ENCODE results near the gene C17orf113.

Gene C17orf113

GRCh38 chr17:42081516-42082129 lies 31.2 kb upstream of the C17orf113 start:
- H3K4me3 ChIP-seq (ENCODE audit: low read length) = no peak overlapping the region
- no peak for TF ChIP-seq ZNF274 (IDR thresholded peaks at IDR 0.05; ENCODE audit: low read depth, low read length)

DNA sequence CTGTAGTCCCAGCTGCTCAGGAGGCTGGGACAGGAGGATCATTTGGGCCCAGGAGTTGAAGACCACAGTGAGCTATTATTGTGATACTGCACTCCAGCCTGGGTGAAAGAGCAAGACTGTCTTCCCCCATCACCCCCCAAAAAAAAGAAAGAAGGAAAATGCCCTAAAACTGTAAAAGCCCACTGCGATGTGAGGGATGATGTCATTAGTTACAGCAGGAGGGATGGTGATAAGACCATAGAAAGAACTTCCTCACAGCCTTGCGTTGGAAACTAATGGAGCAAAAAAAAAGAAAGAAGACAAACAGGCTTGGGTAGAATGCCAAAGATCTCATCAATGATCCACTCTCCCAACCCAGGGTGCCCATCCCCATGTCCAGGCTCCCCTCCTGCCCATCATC lies 29.1 kb upstream of the C17orf113 start:
- TF ChIP-seq ZNF274 (IDR thresholded peaks at IDR 0.05; ENCODE audit: low read depth, low read length) = no peak
- H3K4me3 ChIP-seq (ENCODE audit: low read length) = no peak overlapping the region

DNA sequence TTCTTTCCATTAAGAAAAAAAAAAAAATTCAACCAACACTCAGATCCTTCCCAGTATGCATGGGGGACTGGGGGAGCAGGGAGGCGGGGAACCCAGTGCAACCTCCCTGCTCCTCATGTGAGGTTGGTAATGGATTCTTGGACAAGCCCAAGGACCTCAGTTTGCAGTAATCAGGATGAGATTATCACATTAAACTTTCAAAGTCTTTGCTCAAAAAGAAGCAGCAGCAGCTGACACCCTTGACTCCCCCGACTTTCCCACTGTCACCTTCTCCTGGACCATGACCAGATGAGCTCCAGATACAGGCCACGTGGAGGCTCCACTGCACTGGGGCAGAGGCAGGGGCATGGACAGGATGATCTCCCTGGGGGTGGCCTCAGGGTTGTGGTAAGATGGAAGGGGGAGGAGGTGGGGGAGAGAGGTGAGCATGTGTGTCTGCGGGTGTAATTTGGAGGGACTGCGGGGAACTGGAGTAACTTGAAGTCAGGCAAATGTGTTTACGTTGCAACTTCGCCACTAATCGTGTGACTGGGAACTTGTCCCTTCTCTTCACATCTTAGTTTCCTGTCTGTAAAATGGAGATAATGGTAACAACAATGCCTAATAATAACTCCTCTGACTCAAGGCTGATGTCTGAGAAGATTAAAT lies 28.1 kb upstream of the C17orf113 start:
- no peak for TF ChIP-seq ZNF274 (IDR thresholded peaks at IDR 0.05; ENCODE audit: low read depth, low read length)
- H3K4me3 ChIP-seq (ENCODE audit: low read length) = no peak overlapping the region

- TF ChIP-seq ZNF274 (IDR thresholded peaks at IDR 0.05; ENCODE audit: low read depth, low read length) = no peak
- H3K4me3 ChIP-seq (ENCODE audit: low read length) = no peak overlapping the region
Observed at GRCh38 chr17:42077755-42078154, 27.4 kb upstream of the C17orf113 start.

- no peak for TF ChIP-seq ZNF274 (IDR thresholded peaks at IDR 0.05; ENCODE audit: low read depth, low read length)
- no peak overlapping the region for H3K4me3 ChIP-seq (ENCODE audit: low read length)
Observed at GRCh38 chr17:42076797-42077559, 26.6 kb upstream of the C17orf113 start.

- TF ChIP-seq ZNF274 (IDR thresholded peaks at IDR 0.05; ENCODE audit: low read depth, low read length) = no peak
- no peak overlapping the region for H3K4me3 ChIP-seq (ENCODE audit: low read length)
Observed at GRCh38 chr17:42075789-42076188, 25.4 kb upstream of the C17orf113 start.

DNA sequence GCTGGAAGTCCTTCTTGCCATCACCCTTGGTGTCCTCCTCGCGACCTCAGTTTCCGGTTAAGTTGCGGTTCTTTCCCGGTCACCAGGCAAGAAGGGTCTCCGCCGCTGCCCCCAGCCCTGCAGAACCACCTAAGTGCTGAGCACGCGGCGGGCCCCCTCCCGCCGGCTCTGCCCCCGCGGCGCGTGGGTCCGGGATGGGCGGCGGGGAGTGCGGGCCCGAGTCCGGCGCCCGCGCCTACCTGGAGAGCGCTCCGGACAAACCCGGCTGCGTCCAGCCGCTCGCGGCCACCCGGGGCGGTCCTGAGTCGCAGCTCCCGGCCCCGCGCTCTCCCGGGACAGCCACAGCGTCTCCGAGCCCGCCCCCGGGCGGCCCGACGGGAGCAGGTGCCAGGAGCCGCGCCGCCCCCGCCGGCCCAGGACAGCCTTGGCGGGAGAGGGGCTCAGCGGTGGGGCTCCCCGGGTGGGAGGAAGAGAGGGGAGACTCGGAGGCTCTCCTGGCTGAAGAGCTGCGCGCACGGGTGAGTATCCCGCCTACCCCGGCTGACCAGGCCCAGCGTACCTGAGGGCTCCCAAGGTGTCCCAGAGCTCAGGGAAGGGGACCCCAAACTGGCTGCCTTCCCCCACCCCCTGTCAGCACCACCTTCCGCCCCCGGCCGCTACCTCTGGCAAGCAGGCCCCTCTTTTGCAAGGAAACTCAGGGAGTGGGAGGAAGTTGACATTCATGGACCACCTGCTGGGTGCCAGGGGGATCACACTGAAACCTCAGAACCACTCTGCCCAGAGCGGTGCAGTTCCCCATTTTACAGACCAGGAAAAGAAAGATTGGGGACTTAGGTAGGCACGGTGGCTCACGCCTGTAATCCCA lies 22.2 kb upstream of the C17orf113 start:
- no peak for TF ChIP-seq ZNF274 (IDR thresholded peaks at IDR 0.05; ENCODE audit: low read depth, low read length)
- H3K4me3 ChIP-seq (ENCODE audit: low read length) = no peak overlapping the region

GRCh38 chr17:42071810-42072209 lies 21.4 kb upstream of the C17orf113 start:
- no peak overlapping the region for H3K4me3 ChIP-seq (ENCODE audit: low read length)
- no peak for TF ChIP-seq ZNF274 (IDR thresholded peaks at IDR 0.05; ENCODE audit: low read depth, low read length)

DNA sequence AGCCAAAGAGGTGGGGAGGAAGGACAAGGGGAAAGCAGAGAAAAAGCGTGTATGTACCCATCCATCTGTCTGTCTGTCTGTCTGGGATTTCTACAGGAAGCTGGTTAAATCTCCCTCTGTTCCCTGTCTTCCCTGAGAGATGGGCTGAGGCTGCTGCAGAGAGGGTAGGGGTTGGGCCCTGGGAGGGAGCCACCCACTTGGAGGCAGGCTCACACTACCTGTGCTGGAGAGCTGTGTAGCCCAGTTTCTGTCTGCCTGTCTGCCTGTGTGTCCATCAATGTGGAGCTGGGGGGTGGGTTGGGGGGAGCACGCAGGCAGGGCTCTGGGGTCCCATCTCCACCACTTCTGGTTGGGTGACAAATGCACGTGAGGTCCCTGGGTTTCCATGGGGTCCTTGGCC lies 18.6 kb upstream of the C17orf113 start:
- no peak overlapping the region for H3K4me3 ChIP-seq (ENCODE audit: low read length)
- no peak for TF ChIP-seq ZNF274 (IDR thresholded peaks at IDR 0.05; ENCODE audit: low read depth, low read length)

- no peak overlapping the region for H3K4me3 ChIP-seq (ENCODE audit: low read length)
- no peak for TF ChIP-seq ZNF274 (IDR thresholded peaks at IDR 0.05; ENCODE audit: low read depth, low read length)
Observed at GRCh38 chr17:42067371-42068091, 17.1 kb upstream of the C17orf113 start.

DNA sequence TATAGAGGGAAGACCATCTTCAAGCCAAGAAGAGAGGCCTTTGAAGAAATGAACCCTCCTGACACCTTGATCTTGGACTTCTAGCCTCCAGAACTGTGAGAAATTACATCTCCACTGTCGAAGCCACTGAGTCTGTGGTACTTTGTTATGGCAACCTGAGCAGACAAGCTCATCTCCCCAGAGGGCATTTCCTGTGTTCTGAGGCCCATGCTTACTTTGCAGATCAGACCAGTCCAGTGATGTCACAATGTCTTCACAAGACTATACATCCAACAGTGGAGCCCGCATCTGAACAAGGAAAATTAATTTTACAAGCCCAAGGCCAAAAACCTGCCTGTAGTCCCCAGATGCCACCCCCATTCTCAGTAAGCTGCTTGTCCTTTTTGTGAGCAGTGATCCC lies 14.8 kb upstream of the C17orf113 start:
- no peak for TF ChIP-seq ZNF274 (IDR thresholded peaks at IDR 0.05; ENCODE audit: low read depth, low read length)
- no peak overlapping the region for H3K4me3 ChIP-seq (ENCODE audit: low read length)

DNA sequence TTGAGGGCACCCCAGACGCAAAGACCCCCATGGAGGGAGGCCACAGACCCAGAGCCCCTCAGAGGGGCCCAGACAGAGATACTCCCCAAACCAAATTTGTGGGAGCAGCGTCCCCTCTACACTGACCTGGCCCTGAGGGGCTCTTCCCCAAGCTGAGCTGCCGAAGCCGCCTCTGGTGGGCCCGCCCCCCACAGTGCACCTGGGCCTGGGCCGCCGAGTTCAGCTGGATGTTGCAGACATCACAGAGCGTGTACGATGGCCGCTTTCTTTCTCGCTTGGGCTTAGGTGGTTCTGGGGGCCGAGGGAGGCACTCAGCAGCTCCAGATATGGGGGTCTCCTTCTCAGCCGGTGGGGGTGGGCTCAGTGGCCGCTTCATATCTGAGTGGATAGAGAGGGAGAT lies 12.3 kb upstream of the C17orf113 start:
- no peak overlapping the region for H3K4me3 ChIP-seq (ENCODE audit: low read length)
- no peak for TF ChIP-seq ZNF274 (IDR thresholded peaks at IDR 0.05; ENCODE audit: low read depth, low read length)

- no peak overlapping the region for H3K4me3 ChIP-seq (ENCODE audit: low read length)
- no peak for TF ChIP-seq ZNF274 (IDR thresholded peaks at IDR 0.05; ENCODE audit: low read depth, low read length)
Observed at GRCh38 chr17:42061646-42062487, 11.5 kb upstream of the C17orf113 start.

All from GM08714 (cell line).